ENCODE measurements around the gene TP53INP2. TPM values are rescaled to one million over a fixed set of nuclear protein-coding genes. Genes with fewer than 3 reads are reported as not detected.

The TP53INP2 gene
- total and polyA plus RNA-seq, 2 donors from 2014 or later = 23.3 to 31.9 TPM

DNA sequence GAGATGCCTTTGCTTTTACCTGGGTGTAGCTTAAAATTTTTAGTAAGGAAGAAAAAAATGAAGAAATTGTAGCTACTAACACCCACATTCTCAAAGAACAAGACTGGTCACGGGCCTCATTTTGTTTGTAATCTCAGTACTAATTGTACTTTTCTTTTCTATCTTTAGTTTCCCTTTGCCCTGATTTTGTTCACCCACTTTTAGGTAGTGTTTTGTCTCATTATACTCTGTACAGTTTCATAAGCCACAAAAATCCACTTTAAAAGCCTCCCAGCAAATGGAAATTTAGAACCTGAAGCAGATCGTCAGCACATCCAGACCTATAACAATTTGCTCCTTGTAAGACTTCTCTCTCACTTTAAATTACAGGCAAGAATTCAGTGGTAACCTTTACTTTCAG is 43.3 kb downstream of the TP53INP2 start:
- TF ChIP-seq, protein P1, sequence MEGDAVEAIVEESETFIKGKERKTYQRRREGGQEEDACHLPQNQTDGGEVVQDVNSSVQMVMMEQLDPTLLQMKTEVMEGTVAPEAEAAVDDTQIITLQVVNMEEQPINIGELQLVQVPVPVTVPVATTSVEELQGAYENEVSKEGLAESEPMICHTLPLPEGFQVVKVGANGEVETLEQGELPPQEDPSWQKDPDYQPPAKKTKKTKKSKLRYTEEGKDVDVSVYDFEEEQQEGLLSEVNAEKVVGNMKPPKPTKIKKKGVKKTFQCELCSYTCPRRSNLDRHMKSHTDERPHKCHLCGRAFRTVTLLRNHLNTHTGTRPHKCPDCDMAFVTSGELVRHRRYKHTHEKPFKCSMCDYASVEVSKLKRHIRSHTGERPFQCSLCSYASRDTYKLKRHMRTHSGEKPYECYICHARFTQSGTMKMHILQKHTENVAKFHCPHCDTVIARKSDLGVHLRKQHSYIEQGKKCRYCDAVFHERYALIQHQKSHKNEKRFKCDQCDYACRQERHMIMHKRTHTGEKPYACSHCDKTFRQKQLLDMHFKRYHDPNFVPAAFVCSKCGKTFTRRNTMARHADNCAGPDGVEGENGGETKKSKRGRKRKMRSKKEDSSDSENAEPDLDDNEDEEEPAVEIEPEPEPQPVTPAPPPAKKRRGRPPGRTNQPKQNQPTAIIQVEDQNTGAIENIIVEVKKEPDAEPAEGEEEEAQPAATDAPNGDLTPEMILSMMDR (IDR thresholded peaks at IDR 0.05; ENCODE audit: borderline replicate concordance, extremely low read depth, insufficient read depth) = no peak
- Histone ChIP-seq H3K4me3 (ENCODE audit: low read length in 3 of 3) (no peak overlapping the region), H3K27me3 (ENCODE audit: control insufficient read depth, insufficient read depth, low read length) (no peaks in the 10 kb centered on the region), H3K27ac (ENCODE audit: low read depth in 2 of 2, low read length in 2 of 2) (no peak overlapping the region), H3K9ac (ENCODE audit: low read length in 3 of 3) (no peak overlapping the region), H3K9me3 (ENCODE audit: control insufficient read depth in 2 of 3, insufficient read depth in 1 of 3, low read length in 3 of 3) (no peaks in the 10 kb centered on the region), H3K36me3 (ENCODE audit: control insufficient read depth in 2 of 3, insufficient read depth in 3 of 3, low read length in 3 of 3) (peaks cover 9 to 36% (median 31%) of the 10 kb centered on the region in 3 donors), H3K4me1 (ENCODE audit: control insufficient read depth in 2 of 3, insufficient read depth in 2 of 3, low read depth in 1 of 3, low read length in 3 of 3) (no peaks in the 10 kb centered on the region)
- no peak for FAIRE-seq
- intact Hi-C loops (cut with DNase I) = no loop called here
- DNase-seq = no peak

- no peaks in the 10 kb centered on the region for H3K27me3 ChIP-seq (ENCODE audit: control insufficient read depth, insufficient read depth, low read length)
- H3K36me3 ChIP-seq (ENCODE audit: control insufficient read depth in 2 of 3, insufficient read depth in 3 of 3, low read length in 3 of 3) = peaks cover 9 to 30% (median 22%) of the 10 kb centered on the region in 3 donors
- no peak overlapping the region for H3K27ac ChIP-seq (ENCODE audit: low read depth in 2 of 2, low read length in 2 of 2)
- H3K4me3 ChIP-seq (ENCODE audit: low read length in 3 of 3) = no peak overlapping the region
- intact Hi-C loops (cut with DNase I) = no loop called here
- no peaks in the 10 kb centered on the region for H3K4me1 ChIP-seq (ENCODE audit: control insufficient read depth in 2 of 3, insufficient read depth in 2 of 3, low read depth in 1 of 3, low read length in 3 of 3)
- H3K9me3 ChIP-seq (ENCODE audit: control insufficient read depth in 2 of 3, insufficient read depth in 1 of 3, low read length in 3 of 3) = no peaks in the 10 kb centered on the region
- DNase-seq = no peak
- TF ChIP-seq, protein P1 (IDR thresholded peaks at IDR 0.05; ENCODE audit: borderline replicate concordance, extremely low read depth, insufficient read depth) = no peak
- H3K9ac ChIP-seq (ENCODE audit: low read length in 3 of 3) = no peak overlapping the region
- no peak for FAIRE-seq
Observed at GRCh38 chr20:34748709-34749108, 44.6 kb downstream of the TP53INP2 start.

DNA sequence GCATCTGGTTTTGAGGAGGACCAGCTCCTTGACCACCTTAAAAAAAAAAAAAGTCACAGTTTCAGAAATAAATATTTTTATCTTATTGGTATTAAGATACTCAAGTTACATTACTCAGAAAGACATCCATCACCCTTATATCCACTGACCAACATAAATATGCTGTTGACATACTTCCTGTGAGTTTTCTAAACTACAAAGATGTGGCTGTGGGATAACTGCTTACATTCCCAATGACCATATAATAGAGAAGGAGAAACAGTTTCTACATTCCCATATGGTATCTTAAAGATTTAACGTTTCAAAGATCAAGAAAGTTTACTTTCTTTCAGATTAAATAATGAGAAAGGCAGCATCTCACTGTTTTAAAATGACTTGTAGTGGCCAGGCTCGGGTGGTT is 46.3 kb downstream of the TP53INP2 start:
- Histone ChIP-seq H3K4me1 (ENCODE audit: control insufficient read depth in 2 of 3, insufficient read depth in 2 of 3, low read depth in 1 of 3, low read length in 3 of 3) (no peaks in the 10 kb centered on the region), H3K36me3 (ENCODE audit: control insufficient read depth in 2 of 3, insufficient read depth in 3 of 3, low read length in 3 of 3) (peaks cover 7 to 31% (median 22%) of the 10 kb centered on the region in 3 donors), H3K27ac (ENCODE audit: low read depth in 2 of 2, low read length in 2 of 2) (no peak overlapping the region), H3K9me3 (ENCODE audit: control insufficient read depth in 2 of 3, insufficient read depth in 1 of 3, low read length in 3 of 3) (no peaks in the 10 kb centered on the region), H3K9ac (ENCODE audit: low read length in 3 of 3) (no peak overlapping the region), H3K27me3 (ENCODE audit: control insufficient read depth, insufficient read depth, low read length) (no peaks in the 10 kb centered on the region), H3K4me3 (ENCODE audit: low read length in 3 of 3) (no peak overlapping the region)
- TF ChIP-seq, protein P1 (IDR thresholded peaks at IDR 0.05; ENCODE audit: borderline replicate concordance, extremely low read depth, insufficient read depth) = no peak
- DNase-seq = no peak
- FAIRE-seq = no peak
- intact Hi-C loops (cut with DNase I) = no loop called here

GRCh38 chr20:34751453-34751852 is 47.3 kb downstream of the TP53INP2 start:
- peaks cover 7 to 33% (median 23%) of the 10 kb centered on the region in 3 donors for H3K36me3 ChIP-seq (ENCODE audit: control insufficient read depth in 2 of 3, insufficient read depth in 3 of 3, low read length in 3 of 3)
- no peak for DNase-seq
- H3K27ac ChIP-seq (ENCODE audit: low read depth in 2 of 2, low read length in 2 of 2) = no peak overlapping the region
- FAIRE-seq = no peak
- H3K9ac ChIP-seq (ENCODE audit: low read length in 3 of 3) = no peak overlapping the region
- TF ChIP-seq, protein P1 (IDR thresholded peaks at IDR 0.05; ENCODE audit: borderline replicate concordance, extremely low read depth, insufficient read depth) = no peak
- H3K4me1 ChIP-seq (ENCODE audit: control insufficient read depth in 2 of 3, insufficient read depth in 2 of 3, low read depth in 1 of 3, low read length in 3 of 3) = no peaks in the 10 kb centered on the region
- no peaks in the 10 kb centered on the region for H3K9me3 ChIP-seq (ENCODE audit: control insufficient read depth in 2 of 3, insufficient read depth in 1 of 3, low read length in 3 of 3)
- intact Hi-C loops (cut with DNase I) = no loop called here
- H3K4me3 ChIP-seq (ENCODE audit: low read length in 3 of 3) = no peak overlapping the region
- H3K27me3 ChIP-seq (ENCODE audit: control insufficient read depth, insufficient read depth, low read length) = no peaks in the 10 kb centered on the region
